CD4-positive, alpha-beta T cell treated with Interleukin-17A for 1 hour (primary cell): ENCODE results near the gene PHF14.
A peak's percentile ranks its signal among the peaks of the same experiment; 100 is the strongest.
"Not testable (repeated sequence)": the region's sequence is repeated elsewhere in the genome, so short reads cannot be mapped to it uniquely, and the experiment has no call there.

Experiments
- DNase-seq: peaks from one replicate; pipeline ENCODE4 v3.0.0-alpha.2; 2020

Gene PHF14

DNA sequence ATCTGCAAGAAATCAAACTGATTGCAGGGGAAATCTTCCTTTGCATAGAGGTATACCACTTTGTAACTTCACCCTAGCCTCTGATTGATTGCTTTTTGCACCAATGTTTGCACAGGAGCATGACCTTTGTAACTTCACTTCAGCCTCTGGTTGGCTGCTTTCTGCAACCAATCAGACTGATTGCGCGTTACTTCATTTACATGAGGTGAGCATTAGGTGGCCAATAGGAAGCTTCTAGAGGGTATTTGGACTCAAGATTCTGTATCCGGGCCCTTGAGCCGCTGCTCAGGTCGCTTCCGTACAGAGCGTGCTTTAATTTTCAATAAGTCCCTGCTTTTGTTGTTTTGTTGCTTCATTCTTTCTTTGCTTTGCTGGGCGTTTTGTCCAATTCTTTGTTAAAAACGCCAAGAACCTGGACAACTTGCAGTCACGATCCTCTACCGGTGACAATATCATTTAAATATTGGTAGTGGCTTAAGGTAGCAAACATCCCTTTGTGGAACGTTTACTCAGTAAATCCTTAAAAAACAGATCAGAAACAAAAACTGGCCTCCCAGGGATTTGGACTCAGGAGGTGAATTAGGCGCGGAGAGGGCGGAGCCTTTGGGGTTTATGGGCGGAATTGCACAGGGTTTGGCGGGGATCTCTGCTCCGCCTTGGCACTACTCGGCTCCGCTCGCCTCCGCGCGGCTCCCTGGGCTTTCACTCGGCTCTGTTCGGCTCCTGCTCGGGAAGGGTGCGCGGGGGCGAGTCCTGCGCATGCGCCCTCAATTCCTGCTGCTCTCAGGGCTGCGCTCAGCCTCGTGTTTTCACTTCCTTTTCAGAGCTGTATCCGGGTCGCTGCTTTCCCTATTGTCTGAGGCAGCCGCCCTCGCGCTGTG is at the start of gene PHF14:
TSS of gene PHF14 (plus strand) at position 812 of the 881 bp plus-strand sequence. CDS start 452 bp downstream, outside the sequence.
- peak; percentile 96 for DNase-seq

DNA sequence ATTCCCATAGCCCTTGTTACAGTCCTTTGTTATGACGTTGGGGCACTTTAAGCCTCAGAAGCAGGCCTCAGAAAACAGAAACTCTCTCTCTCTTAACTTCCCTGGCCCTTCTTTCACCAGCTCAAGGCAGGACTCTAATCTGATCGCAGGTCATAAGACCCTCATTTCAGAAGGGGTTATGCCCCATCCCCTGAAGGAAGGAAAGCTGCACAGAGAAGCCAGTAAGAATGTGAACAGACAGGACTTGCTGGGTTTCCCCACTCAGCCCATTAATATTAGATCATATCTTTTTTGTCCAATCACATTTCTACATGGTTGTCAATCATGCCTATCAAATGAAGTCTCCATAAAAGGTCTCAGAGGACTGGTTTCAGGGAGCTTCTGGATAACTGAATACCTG is 49.3 kb upstream of the PHF14 start:
- no peak for DNase-seq

GRCh38 chr7:10928203-10928602 is 45.5 kb upstream of the PHF14 start:
- DNase-seq, result not testable (repeated sequence)

- no peak for DNase-seq
Measured at GRCh38 chr7:10930551-10930950, 43.1 kb upstream of the PHF14 start.

- DNase-seq, result no peak
Measured at GRCh38 chr7:10931161-10931560, 42.5 kb upstream of the PHF14 start.

GRCh38 chr7:10934292-10934691 is 39.4 kb upstream of the PHF14 start:
- no peak for DNase-seq

DNA sequence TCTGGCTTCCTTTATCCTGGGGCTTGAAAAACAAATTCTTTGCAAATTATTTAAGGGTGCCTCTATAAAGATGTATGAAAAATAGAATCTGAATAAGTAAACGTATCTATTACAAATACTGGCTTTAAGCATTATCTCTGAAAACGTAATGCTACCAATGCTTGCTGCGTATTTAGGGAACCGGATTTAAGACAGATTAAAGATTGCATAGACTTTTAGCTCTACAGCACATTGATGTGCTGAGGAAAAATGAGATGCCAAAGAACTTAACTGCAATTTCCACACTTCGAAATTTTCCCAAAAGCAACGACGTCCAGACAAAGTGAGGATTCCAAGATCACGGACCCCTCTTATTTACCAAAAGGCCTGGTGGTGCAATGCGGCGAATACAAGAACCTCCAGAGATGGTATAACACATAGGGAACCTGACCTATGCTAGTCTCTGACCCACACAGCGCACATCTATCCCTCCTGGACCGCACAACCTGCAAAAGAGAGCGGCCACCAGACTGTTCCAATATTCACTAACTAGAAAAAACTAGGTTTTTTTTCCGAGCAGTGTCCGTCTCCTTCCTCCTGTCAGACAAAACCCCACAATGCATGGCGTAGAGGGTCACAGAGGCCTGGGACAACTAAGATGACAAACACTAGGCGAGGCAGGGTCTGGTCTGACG is 34.3 kb upstream of the PHF14 start:
- DNase-seq, result peak; percentile 10

GRCh38 chr7:10939911-10940703 is 33.6 kb upstream of the PHF14 start:
- peak; percentile 91 for DNase-seq

DNA sequence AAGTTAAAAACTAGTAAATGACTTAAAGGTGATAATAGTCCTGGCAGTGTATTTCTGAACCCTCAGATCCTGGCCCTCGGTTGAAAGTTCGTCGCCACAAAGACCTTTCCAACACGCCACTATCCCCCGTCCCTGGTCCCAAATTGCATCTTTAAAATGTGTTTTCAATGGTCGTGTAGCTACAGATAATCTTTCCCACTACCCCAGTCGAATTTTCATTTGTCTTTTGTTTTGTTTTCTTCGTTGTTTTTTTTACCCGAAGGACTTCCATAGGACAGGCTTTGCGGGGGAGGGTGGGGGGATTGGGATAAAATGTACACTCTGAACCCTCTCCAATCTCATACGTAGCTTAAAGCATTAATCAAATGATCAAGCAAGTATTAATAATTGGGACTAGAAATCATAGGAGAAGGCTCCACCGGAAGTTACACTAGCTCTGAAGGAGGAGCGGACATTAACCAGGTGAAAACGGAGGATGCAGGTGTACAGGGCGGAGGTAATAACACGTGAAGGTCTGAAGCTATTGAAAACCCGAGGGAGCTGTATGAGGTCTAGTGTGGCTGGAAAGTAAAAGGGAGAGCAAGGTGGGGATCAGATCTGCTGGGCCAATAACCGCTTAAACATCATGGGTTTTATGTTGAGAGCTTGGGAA is 32.8 kb upstream of the PHF14 start:
- peak; percentile 51 for DNase-seq

DNA sequence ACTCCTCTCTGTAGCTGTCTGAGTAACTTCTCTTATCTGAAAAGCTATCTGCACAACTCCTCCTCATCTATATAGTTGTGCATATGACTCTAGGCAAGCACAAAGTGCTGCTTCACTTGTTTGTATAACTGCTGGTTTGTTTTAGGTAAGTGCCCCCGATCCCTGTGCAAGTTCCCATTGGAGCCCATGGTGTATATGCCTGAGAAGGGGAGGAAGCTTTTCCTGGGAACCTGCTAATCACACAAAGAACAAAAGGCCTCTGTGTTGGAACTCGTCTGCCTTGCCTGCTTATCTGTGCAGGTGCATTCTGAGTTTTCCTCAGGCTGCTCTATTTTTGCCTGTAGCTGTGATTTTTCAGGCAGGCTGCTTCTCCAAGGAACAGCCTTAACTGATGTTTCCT is 23.2 kb upstream of the PHF14 start:
- no peak for DNase-seq

DNA sequence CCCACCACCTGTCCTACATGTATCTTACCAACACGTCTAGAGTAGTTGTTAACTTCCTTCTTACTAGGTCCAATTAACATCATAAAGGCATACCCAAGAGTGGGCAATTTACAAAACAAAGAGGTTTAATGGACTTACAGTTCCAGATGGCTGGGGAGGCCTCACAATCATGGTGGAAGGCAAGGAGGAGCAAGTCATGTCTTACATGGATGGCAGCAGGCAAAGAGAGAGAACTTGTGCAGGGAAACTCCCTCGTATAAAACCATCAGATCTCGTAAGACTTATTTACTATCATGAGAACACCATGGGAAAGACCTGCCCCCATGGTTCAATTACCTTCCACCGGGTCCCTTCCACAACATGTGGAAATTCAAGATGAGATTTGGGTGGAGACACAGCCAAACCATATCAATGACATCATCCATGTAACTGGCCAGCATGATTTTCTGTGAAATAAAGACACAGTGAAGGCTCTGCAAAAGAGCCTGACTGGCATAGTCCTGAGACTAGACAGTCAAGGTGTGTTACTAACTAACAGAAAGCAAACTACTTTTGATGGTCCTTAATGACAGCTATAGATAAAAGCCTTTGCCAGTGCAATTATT is 22.6 kb upstream of the PHF14 start:
- not testable (repeated sequence) for DNase-seq

- DNase-seq, result no peak
Measured at GRCh38 chr7:10952588-10952987, 21.1 kb upstream of the PHF14 start.

- DNase-seq, result not testable (repeated sequence)
Measured at GRCh38 chr7:10953078-10953750, 20.5 kb upstream of the PHF14 start.

GRCh38 chr7:10956528-10956927 is 17.1 kb upstream of the PHF14 start:
- DNase-seq, result no peak

DNA sequence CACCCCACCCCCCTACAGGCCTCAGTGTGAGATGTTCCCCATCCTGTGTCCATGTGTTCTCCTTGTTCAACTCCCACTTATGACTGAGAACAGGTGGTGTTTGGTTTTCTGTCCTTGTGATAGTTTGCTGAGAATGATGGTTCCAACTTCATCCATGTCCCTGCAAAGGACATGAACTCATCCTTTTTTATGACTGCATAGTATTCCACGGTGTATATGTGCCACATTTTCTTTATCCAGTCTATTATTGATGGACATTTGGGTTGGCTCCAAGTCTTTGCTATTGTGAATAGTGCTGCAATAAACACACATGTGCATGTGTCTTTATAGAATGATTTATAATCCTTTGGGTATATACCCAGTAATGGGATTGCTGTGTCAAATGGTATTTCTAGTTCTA is 13.4 kb upstream of the PHF14 start:
- not testable (repeated sequence) for DNase-seq

- not testable (repeated sequence) for DNase-seq
Measured at GRCh38 chr7:10965016-10965415, 8.7 kb upstream of the PHF14 start.

- no peak for DNase-seq
Measured at GRCh38 chr7:10972174-10972573, 1.5 kb upstream of the PHF14 start.

GRCh38 chr7:10973942-10974911 is 555 bp downstream of the PHF14 start:
- DNase-seq, result peak; percentile 11

GRCh38 chr7:10977113-10977512 is 3.4 kb downstream of the PHF14 start:
- DNase-seq, result no peak

- no peak for DNase-seq
Measured at GRCh38 chr7:10981317-10981716, 7.6 kb downstream of the PHF14 start.
